Brain pericyte (primary cell): ENCODE measurements around the gene CGB3.

ENCODE experiments used
- DNase-seq: peaks from one replicate; pipeline ENCODE4 v3.0.0-alpha.2; 2012; ENCODE audit warnings: low read depth, low spot score

The CGB3 gene

DNA sequence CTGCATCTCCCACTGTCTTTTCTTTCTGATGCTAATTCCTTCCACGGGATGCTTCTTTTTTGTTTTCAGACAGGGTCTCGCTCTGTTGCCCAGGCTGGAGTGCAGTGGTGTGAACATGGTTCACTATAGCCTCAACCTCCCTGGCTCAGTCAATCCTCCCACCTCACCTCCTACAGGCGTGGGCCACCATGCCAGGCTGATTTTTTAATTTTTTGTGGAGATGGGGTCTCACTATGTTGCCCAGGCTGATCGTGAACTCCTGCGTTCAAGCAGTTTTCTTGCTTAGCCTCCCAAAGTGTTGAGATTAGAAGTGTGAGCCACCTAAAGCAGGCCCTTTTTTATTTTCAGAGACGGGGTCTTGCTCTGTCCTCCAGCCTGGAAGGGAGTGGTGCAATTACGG is 35.8 kb downstream of the CGB3 start:
- DNase-seq: no peak

DNA sequence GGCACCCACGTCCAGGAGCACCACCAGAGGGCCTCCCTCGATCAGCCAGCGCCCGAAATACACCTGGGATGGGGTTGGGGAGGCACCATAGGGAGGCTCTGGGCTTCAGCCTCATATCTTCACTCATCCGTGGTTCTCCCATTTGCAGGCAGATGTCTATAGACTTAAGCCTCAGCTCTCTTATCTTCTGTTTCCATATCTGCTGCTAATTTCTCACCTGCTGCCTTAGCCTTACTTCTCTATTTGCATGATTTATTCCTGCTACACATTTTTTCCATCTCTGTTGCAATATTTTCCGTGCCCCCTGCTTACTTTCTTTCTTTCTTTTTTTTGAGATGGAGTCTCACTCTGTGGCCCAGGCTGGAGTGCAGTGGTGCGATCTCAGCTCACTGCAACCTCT is 36.8 kb downstream of the CGB3 start:
- no peak for DNase-seq

GRCh38 chr19:48986211-48986610 is 37.9 kb downstream of the CGB3 start:
- DNase-seq: no peak

DNA sequence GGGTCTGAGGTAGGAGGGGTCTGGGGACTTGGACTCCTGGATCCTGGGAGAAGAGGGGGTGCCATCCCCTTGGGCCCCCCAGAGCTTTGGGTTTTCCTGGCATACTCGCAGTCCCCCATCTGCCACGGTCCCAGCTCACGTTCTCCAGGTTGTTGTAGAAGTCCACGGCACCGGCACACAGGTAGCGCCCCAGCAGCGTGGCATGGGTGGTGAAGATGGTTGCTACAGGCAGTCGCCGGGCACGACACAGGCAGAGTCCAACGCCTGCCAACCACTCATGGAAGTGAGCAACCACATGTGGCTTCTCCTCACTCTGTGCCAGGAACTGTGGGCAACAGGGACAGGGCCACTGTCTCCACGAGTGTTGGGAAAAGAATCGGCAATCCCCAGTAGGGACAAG is 38.4 kb downstream of the CGB3 start:
- no peak for DNase-seq

GRCh38 chr19:48982280-48982679 is 41.9 kb downstream of the CGB3 start:
- DNase-seq: no peak

DNA sequence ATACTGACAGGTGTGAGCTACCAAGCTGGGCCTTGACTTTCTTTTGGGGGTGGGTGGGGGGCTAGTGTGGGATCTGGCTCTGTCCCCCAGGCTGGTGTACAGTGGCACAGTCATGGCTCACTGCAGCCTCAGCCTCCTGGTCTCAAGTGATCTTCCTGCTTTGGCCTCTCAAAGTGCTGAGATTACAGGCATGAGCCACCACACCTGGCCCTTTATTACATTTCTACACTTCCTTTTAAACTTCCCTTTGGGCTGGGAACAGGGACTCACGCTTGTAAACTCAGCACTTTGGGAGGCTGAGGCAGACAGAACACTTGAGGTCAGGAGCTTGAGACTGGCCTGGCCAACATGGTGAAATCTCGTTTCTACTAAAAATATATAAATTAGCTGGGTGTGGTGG is 47.1 kb downstream of the CGB3 start:
- DNase-seq: no peak

- DNase-seq: no peak
Observed at GRCh38 chr19:48975947-48976847, 47.9 kb downstream of the CGB3 start.
